Measurements from ENCODE around the gene SLCO3A1.

SLCO3A1 gene

GRCh38 chr15:91965501-91966193 lies 112.1 kb downstream of the SLCO3A1 start:
- peaks cover 3% of the 10 kb centered on the region; the same call in 1 of the 2 replicates for H3K4me1 ChIP-seq
- TF ChIP-seq, protein P1, sequence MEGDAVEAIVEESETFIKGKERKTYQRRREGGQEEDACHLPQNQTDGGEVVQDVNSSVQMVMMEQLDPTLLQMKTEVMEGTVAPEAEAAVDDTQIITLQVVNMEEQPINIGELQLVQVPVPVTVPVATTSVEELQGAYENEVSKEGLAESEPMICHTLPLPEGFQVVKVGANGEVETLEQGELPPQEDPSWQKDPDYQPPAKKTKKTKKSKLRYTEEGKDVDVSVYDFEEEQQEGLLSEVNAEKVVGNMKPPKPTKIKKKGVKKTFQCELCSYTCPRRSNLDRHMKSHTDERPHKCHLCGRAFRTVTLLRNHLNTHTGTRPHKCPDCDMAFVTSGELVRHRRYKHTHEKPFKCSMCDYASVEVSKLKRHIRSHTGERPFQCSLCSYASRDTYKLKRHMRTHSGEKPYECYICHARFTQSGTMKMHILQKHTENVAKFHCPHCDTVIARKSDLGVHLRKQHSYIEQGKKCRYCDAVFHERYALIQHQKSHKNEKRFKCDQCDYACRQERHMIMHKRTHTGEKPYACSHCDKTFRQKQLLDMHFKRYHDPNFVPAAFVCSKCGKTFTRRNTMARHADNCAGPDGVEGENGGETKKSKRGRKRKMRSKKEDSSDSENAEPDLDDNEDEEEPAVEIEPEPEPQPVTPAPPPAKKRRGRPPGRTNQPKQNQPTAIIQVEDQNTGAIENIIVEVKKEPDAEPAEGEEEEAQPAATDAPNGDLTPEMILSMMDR (IDR thresholded peaks at IDR 0.05; ENCODE audit: low read depth, low read length): no peak
- H3K27me3 ChIP-seq: no peaks in the 10 kb centered on the region
- DNase-seq: no peak
- H3K4me3 ChIP-seq (ENCODE audit: low read depth, low read length): no peak overlapping the region
- no peaks in the 10 kb centered on the region for H3K9me3 ChIP-seq
- no peaks in the 10 kb centered on the region for H3K36me3 ChIP-seq

GRCh38 chr15:91966194-91966552 lies 112.7 kb downstream of the SLCO3A1 start:
- H3K4me3 ChIP-seq (ENCODE audit: low read depth, low read length): no peak overlapping the region
- H3K9me3 ChIP-seq: no peaks in the 10 kb centered on the region
- TF ChIP-seq, protein P1 (IDR thresholded peaks at IDR 0.05; ENCODE audit: low read depth, low read length): no peak
- H3K27me3 ChIP-seq: no peaks in the 10 kb centered on the region
- H3K4me1 ChIP-seq: peaks cover 3% of the 10 kb centered on the region; the same call in 1 of the 2 replicates
- no peaks in the 10 kb centered on the region for H3K36me3 ChIP-seq
- DNase-seq: no peak

DNA sequence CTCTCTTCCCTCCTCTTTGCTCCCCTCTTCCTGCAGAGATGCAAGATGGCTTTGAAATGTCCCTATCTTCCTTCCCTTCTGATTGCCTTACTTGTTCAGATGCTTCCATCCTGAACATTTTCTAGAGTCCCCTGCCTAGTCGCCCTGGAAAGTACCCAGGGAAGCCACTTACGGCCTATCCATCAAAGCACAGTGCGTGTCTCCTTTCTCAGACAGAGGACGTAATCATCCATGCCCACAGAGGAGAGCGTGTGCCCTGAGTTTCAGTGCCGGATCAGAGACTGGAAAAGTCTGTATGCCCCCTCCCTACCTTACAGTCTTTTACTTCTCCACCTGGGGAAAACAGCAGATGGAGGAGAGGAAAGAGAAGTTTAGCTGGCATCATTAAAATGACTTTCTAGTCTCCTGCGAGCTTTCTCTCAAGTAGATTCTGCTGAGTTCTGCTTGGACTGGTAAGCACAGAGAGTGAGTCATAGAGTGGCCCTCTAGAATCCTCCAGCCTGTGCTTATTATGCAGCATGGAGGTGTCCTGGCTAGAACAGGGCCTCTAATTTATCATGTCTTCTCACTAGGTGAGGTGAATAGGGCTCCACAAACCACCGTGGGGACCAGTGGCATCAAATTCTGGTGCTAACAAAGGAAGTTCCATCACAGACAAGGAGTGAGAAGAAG lies 114.6 kb downstream of the SLCO3A1 start:
- H3K4me3 ChIP-seq (ENCODE audit: low read depth, low read length): no peak overlapping the region
- H3K36me3 ChIP-seq: no peaks in the 10 kb centered on the region
- no peaks in the 10 kb centered on the region for H3K27me3 ChIP-seq
- H3K4me1 ChIP-seq: peaks cover 4% of the 10 kb centered on the region
- DNase-seq: no peak
- no peaks in the 10 kb centered on the region for H3K9me3 ChIP-seq
- TF ChIP-seq, protein P1 (IDR thresholded peaks at IDR 0.05; ENCODE audit: low read depth, low read length): no peak

GRCh38 chr15:91968610-91969009 lies 115.1 kb downstream of the SLCO3A1 start:
- no peaks in the 10 kb centered on the region for H3K36me3 ChIP-seq

DNA sequence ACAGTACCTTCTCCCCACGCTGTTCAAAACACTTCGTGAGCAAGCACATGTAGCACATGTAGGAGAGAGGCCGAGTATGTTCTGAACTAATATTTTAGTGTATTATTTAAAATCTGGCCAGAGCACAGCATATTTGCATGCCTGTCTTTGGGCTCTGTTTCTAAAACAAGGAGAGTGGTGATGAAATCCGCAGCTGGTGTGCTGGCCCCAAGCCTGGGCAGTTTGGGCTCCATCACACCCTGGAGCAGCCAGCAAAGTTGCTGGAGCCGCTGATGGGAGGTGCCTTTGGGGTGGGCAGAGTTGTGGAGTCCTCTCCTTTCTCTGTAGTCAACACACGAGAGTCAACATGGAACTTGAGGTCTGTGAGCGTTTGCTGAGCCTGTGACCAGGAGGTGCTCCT lies 116.6 kb downstream of the SLCO3A1 start:
- DNase-seq: no peak
- Histone ChIP-seq H3K4me1 (peaks cover 6% of the 10 kb centered on the region), H3K36me3 (no peaks in the 10 kb centered on the region), H3K27me3 (no peaks in the 10 kb centered on the region), H3K4me3 (ENCODE audit: low read depth, low read length) (no peak overlapping the region), H3K9me3 (no peaks in the 10 kb centered on the region)
- TF ChIP-seq, protein P1 (IDR thresholded peaks at IDR 0.05; ENCODE audit: low read depth, low read length): no peak

More at GRCh38 chr15:91968610-91969009, 115.1 kb downstream of the SLCO3A1 start:
- H3K4me3 ChIP-seq (ENCODE audit: low read depth, low read length): no peak overlapping the region
- H3K4me1 ChIP-seq: peaks cover 6% of the 10 kb centered on the region
- no peak for DNase-seq
- H3K27me3 ChIP-seq: no peaks in the 10 kb centered on the region
- H3K9me3 ChIP-seq: no peaks in the 10 kb centered on the region
- TF ChIP-seq, protein P1 (IDR thresholded peaks at IDR 0.05; ENCODE audit: low read depth, low read length): 0 out of 2 replicates have a peak, but pooled peaks have one; percentile 27

DNA sequence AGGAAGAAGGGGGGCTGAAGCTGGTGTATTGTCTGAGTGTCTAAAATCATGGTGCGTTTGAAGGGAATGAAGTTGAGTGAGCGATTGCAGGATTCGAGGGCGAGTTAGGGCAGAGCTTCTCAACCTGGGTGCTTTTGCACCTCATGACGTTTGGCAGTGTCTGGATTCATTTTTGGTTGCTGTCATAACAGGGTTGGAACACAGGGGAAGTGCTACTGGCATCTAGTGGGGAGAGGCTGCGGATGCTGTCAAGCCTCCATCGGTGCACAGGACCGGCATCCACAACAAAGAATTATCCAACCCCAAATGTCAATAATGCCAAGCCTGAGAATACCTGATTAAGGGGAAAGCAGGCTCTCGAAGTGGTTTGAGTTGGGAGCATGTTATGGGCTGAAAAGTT lies 120.0 kb downstream of the SLCO3A1 start:
- H3K27me3 ChIP-seq: no peaks in the 10 kb centered on the region
- no peaks in the 10 kb centered on the region for H3K9me3 ChIP-seq
- H3K4me1 ChIP-seq: peaks cover 3% of the 10 kb centered on the region
- peak; percentile 25 for DNase-seq
- no peak overlapping the region for H3K4me3 ChIP-seq (ENCODE audit: low read depth, low read length)
- TF ChIP-seq, protein P1 (IDR thresholded peaks at IDR 0.05; ENCODE audit: low read depth, low read length): peak; percentile 63
- H3K36me3 ChIP-seq: no peaks in the 10 kb centered on the region
